Esophagus (tissue), 2 donors: ENCODE measurements around the gene FYN. TPM values are rescaled to one million over a fixed set of nuclear protein-coding genes. Genes with fewer than 3 reads are reported as not detected.
A peak's percentile ranks its signal among the peaks of the same experiment; 100 is the strongest.

Experiments
- H3K27ac ChIP-seq, 2 donors: one replicate each; pipeline ENCODE4 v1.5.1; 2013; ENCODE audit warnings: low read depth in 2 of 2, mild to moderate bottlenecking in 2 of 2, inconsistent platforms in 1 of 2, low read length in 1 of 2, moderate library complexity in 1 of 2
- H3K27me3 ChIP-seq, 2 donors: one replicate each; pipeline ENCODE4 v1.6.1; 2013; ENCODE audit warnings: low read length in 2 of 2, control low read depth in 1 of 2, mild to moderate bottlenecking in 1 of 2; ENCODE audit not compliant: insufficient read depth in 2 of 2, control insufficient read depth in 1 of 2
- H3K36me3 ChIP-seq, 2 donors: one replicate each; pipeline ENCODE4 v1.6.1; 2013; ENCODE audit warnings: low read length in 1 of 2; ENCODE audit not compliant: control insufficient read depth in 2 of 2, insufficient read depth in 2 of 2
- H3K4me1 ChIP-seq, 2 donors: one replicate each; pipeline ENCODE4 v1.6.1; 2013; ENCODE audit warnings: low read length in 1 of 2; ENCODE audit not compliant: control insufficient read depth in 2 of 2, insufficient read depth in 2 of 2
- H3K4me3 ChIP-seq, 2 donors: one replicate each; pipeline ENCODE4 v1.5.1; 2013; ENCODE audit warnings: low read length in 2 of 2, mild to moderate bottlenecking in 2 of 2, low read depth in 1 of 2, moderate library complexity in 1 of 2
- H3K9me3 ChIP-seq, 2 donors: one replicate each; pipeline ENCODE4 v1.6.1; 2013; ENCODE audit warnings: mild to moderate bottlenecking in 2 of 2, low read depth in 1 of 2, low read length in 1 of 2, moderate library complexity in 1 of 2; ENCODE audit not compliant: control insufficient read depth in 2 of 2, insufficient read depth in 1 of 2
- WGBS, 2 donors: extraction: QIAGEN DNeasy Blood & Tissue Kit; methylation state at CpG; one replicate each; pipeline ENCODE4 v1.1.7; 2013; 5-methylcytosine and 5-hydroxymethylcytosine counted together
- polyA plus RNA-seq, 2 donors: library from polyadenylated mRNA; stranded (reverse); fragments of 200-250 nt; gene quantifications; one replicate each; pipeline ENCODE4 v1.2.3, GENCODE V29; 2013
- donor health status: healthy with polysubstance abuse.
- donor health status: Bipolar disorder and iron deficiency.

FYN gene
- polyA plus RNA-seq, 2 donors, result 6.7 to 8.4 TPM

DNA sequence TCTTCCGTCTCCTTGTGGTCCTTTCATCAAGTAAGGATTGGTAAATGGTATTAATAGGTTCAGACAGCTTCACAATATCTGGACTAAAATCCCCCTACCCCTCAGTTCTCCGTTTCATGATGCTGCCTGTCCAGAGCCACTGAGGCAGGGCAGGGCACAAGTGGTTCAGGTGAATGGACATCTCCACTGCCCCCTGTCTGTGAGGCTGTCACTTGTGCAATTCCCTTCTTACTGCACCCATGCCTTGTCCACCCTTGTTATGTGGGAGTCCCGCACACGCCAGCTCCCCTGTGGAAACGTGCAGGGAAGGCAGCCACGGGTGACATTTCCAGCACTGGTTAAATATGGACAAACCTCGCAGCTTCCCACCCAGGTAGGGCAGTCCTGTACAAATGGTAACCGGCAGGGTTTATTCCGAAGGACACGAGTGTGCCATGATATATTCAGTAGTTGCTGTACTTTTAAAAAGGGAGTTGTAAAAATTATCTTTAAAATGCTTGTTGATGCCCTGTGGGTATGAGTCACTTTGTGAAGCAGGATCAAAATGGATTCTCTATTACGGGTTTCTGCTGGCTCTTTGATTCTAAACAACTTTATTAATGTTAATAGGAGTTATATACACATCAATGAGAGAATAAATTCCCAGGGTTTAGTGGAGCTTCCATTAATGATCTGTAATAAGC, 73.5 kb downstream of the FYN start:
- no peaks in the 10 kb centered on the region for H3K27me3 ChIP-seq
- H3K4me1 ChIP-seq, result no peaks in the 10 kb centered on the region
- no peaks in the 10 kb centered on the region for H3K9me3 ChIP-seq
- no peak overlapping the region for H3K27ac ChIP-seq
- no peaks in the 10 kb centered on the region for H3K36me3 ChIP-seq
- WGBS, 2 donors, result 83 to 84% methylated on average over 11 of the region's 11 CpGs
- H3K4me3 ChIP-seq, result no peak overlapping the region

DNA sequence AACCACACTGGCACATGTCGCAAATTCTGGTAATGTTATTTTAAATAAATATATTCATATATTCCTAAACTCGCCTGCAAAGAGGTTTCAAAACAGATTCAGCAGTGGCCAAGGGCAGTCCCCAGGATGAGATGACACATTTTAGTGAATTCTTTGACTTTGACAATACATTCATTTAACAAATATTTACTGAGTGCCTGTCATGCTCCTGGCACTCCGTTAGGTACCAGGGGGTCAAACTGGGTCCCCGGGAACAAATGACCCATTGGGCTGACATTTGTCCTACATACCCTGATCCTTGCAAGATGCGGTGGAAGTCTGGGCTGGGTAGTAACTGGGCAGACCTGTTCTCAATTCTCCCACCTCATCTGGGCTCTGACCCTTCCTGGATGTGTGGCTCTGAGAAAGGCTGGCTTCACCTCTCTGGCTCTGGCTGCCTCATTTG, 74.9 kb downstream of the FYN start:
- WGBS, 2 donors, result 66 to 67% methylated on average over 5 of the region's 5 CpGs

DNA sequence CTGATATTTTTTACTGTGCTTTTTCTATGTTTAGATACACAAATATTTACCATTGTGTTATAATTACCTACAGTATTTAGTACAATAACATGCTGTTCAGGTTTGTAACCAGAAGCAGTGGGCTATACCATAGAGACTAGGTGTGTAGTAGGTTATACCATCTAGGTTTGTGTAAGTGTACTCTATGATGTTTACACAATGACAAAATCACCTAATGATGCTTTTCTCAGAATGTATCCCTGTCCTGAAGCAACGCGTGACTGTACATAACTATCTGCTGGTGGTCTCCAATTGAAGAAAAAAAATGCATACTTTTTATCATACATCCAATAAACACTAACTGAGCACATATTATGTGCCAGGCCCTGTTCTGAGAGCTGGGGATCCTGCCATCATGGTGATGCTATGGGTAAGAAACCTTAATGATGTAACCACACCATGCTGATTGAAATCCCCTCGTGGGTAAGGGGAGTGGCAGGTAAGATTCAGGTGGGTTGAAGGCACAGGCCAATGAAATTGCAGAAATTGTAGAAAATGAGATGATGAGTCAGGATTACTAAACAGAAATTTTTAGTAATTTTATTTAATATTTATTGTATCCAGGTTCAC, 76.8 kb downstream of the FYN start:
- Histone ChIP-seq H3K36me3 (no peaks in the 10 kb centered on the region), H3K4me1 (no peaks in the 10 kb centered on the region), H3K4me3 (no peak overlapping the region), H3K27me3 (no peaks in the 10 kb centered on the region), H3K27ac (no peak overlapping the region), H3K9me3 (no peaks in the 10 kb centered on the region)
- 90 to 91% methylated on average over 3 of the region's 3 CpGs for WGBS, 2 donors

More for the DNA sequence above, 74.9 kb downstream of the FYN start:
- Histone ChIP-seq H3K27ac (no peak overlapping the region), H3K27me3 (no peaks in the 10 kb centered on the region), H3K4me3 (no peak overlapping the region), H3K4me1 (no peaks in the 10 kb centered on the region), H3K36me3 (no peaks in the 10 kb centered on the region), H3K9me3 (no peaks in the 10 kb centered on the region)

DNA sequence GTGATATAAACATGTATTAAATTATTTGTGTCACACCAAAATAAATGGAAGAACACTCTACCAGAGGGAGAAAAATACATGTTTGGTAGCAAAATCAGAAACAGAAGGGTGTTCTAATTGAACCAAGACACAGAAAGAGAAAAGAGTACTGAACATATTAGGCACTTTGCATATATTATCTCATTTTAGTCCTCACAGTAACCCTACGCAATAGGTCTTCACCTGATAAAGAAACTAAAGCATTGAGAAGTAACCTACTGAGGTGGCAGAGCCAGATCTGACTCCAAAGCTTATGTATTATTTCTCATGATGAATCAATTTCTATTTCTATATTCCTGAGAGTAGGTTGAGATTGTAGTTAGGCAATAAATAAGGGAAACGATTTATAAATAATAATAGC, 77.7 kb downstream of the FYN start:
- Histone ChIP-seq H3K27ac (no peak overlapping the region), H3K27me3 (no peaks in the 10 kb centered on the region), H3K9me3 (no peaks in the 10 kb centered on the region), H3K36me3 (no peaks in the 10 kb centered on the region), H3K4me3 (no peak overlapping the region), H3K4me1 (no peaks in the 10 kb centered on the region)
- WGBS, 2 donors, result 78 to 82% methylated on average over 2 of the region's 2 CpGs

DNA sequence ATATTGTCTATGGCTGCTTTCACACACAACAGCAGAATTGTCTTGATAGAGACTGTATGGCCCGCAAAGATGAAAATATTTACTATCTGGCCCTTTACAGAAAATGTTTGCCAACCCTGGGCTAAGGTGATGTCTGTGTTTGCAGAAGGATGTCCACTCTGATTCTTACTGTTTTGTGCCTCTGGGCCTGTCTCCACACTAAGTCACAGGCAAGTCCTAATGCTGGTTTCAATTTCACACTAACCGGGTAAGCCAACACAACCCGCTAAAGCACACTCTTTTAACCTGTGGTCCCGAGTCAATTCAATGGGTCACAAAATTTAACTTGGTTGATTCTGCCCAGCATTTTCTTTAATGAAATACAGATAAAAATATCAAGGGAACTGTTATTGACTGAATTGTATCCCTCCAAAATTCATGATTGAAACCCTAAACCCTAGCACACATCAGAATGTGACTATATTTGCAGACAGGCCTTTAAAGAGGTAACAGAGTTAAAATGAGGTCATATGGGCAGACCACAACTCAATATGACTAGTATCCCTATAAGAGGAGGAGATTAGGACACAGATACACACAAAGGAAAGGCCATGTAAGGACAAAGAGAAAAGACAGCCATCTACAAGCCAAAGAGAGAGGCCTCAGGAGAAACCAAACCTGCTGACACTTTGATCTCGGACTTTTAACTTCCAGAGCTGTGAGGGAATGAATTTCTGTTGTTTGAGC, 78.4 kb downstream of the FYN start:
- no peak overlapping the region for H3K4me3 ChIP-seq
- no peaks in the 10 kb centered on the region for H3K4me1 ChIP-seq
- H3K27ac ChIP-seq, result no peak overlapping the region
- no peaks in the 10 kb centered on the region for H3K9me3 ChIP-seq
- H3K27me3 ChIP-seq, result no peaks in the 10 kb centered on the region
- no peaks in the 10 kb centered on the region for H3K36me3 ChIP-seq
- 77 to 83% methylated on average over 5 of the region's 5 CpGs for WGBS, 2 donors

DNA sequence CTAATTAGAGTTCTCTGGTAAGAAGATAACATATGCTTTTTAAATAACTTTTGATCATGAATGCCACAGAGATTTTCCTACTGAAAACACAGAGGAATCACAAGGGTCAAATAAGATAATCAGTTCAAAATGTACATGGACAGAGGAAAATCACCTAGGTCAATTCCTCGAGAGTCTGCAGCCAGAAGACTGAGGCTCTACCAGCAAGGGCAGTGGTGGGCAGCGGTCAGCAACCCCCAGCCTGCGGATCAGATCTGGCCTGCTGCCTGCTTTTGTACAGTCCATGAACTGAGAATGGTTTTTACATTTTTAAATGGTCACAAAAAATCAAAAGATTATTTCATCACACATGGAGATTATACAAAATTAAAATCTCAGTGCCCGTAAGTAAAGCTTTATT, 79.0 kb downstream of the FYN start:
- 85 to 89% methylated on average over 4 of the region's 4 CpGs for WGBS, 2 donors
- no peaks in the 10 kb centered on the region for H3K36me3 ChIP-seq

DNA sequence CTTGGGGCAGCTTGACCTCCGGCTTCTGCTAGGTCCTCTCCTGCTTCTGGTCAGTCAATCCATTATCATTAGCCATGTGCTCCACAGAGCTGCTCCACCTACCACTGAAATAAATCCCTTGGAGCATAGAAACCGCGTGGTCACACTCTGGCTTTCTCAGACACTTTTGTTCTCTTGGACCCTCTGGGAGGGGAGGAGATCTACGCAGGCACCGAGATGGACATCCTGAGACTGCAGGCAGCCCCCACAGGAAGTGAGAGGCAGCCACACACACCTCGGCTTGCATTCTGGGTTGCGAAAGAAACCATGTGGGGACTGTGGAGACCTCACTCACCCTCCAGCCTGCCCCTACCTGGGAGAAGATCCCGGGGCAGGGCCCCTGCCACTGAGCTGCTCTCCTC, 79.5 kb downstream of the FYN start:
- no peaks in the 10 kb centered on the region for H3K9me3 ChIP-seq
- H3K4me1 ChIP-seq, result peaks cover 0 to 3% of the 10 kb centered on the region in 2 donors
- no peak overlapping the region for H3K4me3 ChIP-seq
- H3K27me3 ChIP-seq, result no peaks in the 10 kb centered on the region
- WGBS, 2 donors, result 74 to 77% methylated on average over 8 of the region's 8 CpGs
- peak overlapping the region in 1 of 2 donors; percentile 51 for H3K27ac ChIP-seq
- H3K36me3 ChIP-seq, result no peaks in the 10 kb centered on the region

More for the DNA sequence above, 79.0 kb downstream of the FYN start:
- Histone ChIP-seq H3K27ac (no peak overlapping the region), H3K4me3 (no peak overlapping the region), H3K27me3 (no peaks in the 10 kb centered on the region), H3K4me1 (no peaks in the 10 kb centered on the region), H3K9me3 (no peaks in the 10 kb centered on the region)

DNA sequence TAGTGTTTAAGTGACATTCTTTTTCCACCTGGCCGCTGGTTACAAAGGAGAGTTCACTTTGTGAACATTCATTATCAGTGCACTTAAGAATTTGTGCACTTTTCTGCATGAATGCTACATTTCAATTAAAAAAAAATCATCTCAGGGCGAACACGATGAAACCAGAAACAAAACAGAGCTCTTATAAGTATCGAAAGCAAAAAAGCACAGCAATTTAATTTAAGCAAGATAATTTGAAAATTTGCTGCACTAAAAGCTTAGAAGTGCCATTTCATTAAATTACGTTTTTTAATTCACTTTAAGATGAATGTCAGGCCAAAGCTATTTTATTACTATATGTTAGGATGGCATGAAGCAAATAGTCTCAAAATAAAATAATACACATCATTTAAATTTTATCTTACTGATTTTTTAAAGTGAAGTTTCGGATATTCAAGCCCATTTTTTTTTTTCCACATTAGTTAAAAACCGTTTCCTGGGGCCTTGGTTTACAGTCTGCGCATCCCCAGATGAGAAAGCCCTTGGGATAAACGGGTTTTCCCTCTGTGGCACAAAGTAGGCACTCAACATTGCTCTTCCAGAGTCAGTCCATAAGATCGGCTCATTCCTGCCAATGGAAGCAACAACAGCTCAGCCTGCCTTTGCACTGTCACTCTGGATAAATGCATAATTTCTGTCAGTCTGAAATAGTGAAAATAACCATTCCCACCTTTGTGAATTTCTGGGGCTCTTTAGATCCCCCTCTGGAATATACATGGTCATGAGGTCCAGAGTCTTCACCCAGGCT, 80.1 kb downstream of the FYN start:
- WGBS, 2 donors, result 77 to 78% methylated on average over 10 of the region's 10 CpGs
- Histone ChIP-seq H3K27me3 (no peaks in the 10 kb centered on the region), H3K4me1 (peaks cover 0 to 3% of the 10 kb centered on the region in 2 donors), H3K9me3 (no peaks in the 10 kb centered on the region), H3K4me3 (peak overlapping the region in 1 of 2 donors; percentile 22), H3K27ac (peak overlapping the region in 1 of 2 donors; percentile 51), H3K36me3 (no peaks in the 10 kb centered on the region)

DNA sequence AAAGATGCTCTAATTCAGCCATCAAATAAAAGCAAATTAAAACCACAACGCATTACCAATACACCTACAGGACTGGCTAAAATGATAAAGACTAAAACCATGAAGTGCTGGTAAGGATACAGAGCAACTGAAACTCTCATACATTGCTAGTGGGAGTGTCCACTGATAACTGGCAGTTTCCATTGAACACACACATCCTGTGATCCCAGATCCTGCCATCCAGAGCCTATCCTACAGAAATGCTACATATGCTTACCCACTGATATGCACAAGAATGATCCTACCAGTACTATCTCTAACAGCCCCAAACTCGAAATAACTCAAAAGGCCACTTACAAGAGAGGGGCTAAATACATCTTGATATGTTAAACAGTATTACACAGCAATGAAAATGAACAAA, 81.0 kb downstream of the FYN start:
- Histone ChIP-seq H3K4me3 (no peak overlapping the region), H3K27ac (no peak overlapping the region), H3K9me3 (no peaks in the 10 kb centered on the region), H3K27me3 (no peaks in the 10 kb centered on the region), H3K36me3 (no peaks in the 10 kb centered on the region), H3K4me1 (peaks cover 0 to 3% of the 10 kb centered on the region in 2 donors)
- 82 to 84% methylated on average over 2 of the region's 2 CpGs for WGBS, 2 donors
